Kidney epithelial cell (primary cell): Measurements from ENCODE around the gene CCKAR. TPM values are rescaled to one million over a fixed set of nuclear protein-coding genes. Genes with fewer than 3 reads are reported as not detected.

Experiments
- DNase-seq: peaks from one replicate; pipeline ENCODE4 v3.0.0-alpha.2; 2010; ENCODE audit warnings: low read depth
- H3K27me3 ChIP-seq: 2 replicates; pipeline ENCODE4 v1.6.0; 2011; ENCODE audit warnings: low read length; ENCODE audit not compliant: control insufficient read depth, insufficient read depth
- H3K36me3 ChIP-seq: 2 replicates; pipeline ENCODE4 v1.5.1; 2011; ENCODE audit warnings: low read length; ENCODE audit not compliant: control insufficient read depth, insufficient read depth
- H3K4me3 ChIP-seq: 2 replicates; pipeline ENCODE4 v1.5.1; 2011; ENCODE audit warnings: low read depth, mild to moderate bottlenecking, control low read depth, low read length
- total RNA-seq: library from RNA; depleted of rRNA; stranded (reverse); fragments of >200 nt; gene quantifications from 2 replicates; pipeline ENCODE4 v1.2.3, GENCODE V29; 2015
- TF ChIP-seq, protein P1 (sequence below): IDR thresholded peaks from 2 replicates; pipeline ENCODE4 v1.5.1; 2011; ENCODE audit warnings: mild to moderate bottlenecking, moderate library complexity, low read length, control low read depth, inconsistent platforms; ENCODE audit not compliant: insufficient read depth, poor library complexity, severe bottlenecking

Gene CCKAR
- total RNA-seq, 1 donor from 2014 or later, result 0.04 TPM

DNA sequence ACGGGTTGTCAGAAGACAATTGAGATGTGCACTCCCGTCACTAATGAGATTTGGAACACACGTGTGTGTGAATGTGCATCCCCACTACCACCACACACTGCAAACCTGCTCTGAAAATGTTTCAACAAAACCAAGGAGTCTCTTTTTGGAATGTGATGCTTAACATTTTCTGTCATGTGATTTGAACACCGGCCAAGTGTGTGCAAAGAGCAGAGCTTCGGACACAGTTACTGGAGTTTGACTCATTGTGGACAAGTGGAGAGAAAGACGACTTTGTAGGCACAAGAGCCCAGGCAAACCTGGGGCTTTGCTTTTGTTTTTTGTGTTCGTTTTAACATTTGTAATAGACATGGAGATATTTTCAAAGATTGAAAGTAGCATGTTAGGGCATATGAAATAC, 49.2 kb downstream of the CCKAR start:
- DNase-seq, result peak; percentile 5
- no peak overlapping the region for H3K4me3 ChIP-seq
- H3K36me3 ChIP-seq, result no peaks in the 10 kb centered on the region
- TF ChIP-seq, protein P1, sequence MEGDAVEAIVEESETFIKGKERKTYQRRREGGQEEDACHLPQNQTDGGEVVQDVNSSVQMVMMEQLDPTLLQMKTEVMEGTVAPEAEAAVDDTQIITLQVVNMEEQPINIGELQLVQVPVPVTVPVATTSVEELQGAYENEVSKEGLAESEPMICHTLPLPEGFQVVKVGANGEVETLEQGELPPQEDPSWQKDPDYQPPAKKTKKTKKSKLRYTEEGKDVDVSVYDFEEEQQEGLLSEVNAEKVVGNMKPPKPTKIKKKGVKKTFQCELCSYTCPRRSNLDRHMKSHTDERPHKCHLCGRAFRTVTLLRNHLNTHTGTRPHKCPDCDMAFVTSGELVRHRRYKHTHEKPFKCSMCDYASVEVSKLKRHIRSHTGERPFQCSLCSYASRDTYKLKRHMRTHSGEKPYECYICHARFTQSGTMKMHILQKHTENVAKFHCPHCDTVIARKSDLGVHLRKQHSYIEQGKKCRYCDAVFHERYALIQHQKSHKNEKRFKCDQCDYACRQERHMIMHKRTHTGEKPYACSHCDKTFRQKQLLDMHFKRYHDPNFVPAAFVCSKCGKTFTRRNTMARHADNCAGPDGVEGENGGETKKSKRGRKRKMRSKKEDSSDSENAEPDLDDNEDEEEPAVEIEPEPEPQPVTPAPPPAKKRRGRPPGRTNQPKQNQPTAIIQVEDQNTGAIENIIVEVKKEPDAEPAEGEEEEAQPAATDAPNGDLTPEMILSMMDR, result no peak
- no peaks in the 10 kb centered on the region for H3K27me3 ChIP-seq

DNA sequence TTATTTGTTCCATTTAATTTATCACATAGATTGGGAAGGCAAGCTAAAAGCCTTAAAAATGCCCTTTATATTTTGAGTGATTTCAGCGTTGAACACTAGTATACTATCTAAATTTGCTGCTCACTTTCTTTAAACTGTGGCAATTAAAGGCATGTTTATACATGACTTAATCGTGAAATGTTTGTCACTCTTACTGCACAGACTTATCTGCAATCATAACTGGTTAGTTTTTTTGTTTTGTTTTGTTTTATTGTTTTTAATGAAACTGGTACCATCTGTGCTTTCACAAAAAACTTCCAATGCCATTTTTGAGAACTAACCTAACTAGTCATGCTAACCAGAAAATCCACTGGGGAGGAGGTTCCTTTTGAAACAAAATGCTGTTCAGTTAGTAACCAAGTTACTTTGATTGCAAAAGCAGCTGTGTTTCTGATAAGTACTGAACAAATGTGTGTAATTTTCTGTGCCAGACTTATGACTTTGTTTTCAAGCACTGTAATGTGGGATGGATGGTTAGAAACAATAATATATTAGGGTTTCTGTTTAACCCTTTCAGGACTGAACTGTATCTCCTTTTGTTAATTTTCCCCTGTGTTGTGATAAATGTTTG, 56.1 kb downstream of the CCKAR start:
- no peaks in the 10 kb centered on the region for H3K27me3 ChIP-seq
- H3K4me3 ChIP-seq, result no peak overlapping the region
- TF ChIP-seq, protein P1, result no peak
- H3K36me3 ChIP-seq, result peaks cover 1% of the 10 kb centered on the region
- DNase-seq, result no peak

DNA sequence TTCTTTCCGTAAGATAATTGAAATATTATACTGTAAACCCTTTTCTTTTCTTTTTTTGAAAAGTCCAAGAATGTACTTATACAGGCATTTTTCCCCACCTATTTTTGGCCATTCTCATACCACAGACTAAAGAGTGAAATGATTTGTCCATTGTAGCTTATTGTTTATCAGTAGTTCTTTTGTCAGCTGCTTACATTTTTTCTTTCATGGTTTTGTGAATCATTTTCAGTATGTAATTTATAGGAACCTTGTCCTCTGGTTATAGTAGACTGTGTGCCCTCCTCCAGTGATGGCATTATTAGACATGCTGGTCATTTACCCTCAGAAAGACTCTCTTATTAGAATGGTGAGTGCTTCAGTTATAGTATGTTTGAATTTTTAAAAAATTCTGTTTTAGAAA, 56.7 kb downstream of the CCKAR start:
- DNase-seq, result no peak
- Histone ChIP-seq H3K36me3 (peaks cover 1% of the 10 kb centered on the region), H3K4me3 (no peak overlapping the region), H3K27me3 (no peaks in the 10 kb centered on the region)
- TF ChIP-seq, protein P1, result no peak

DNA sequence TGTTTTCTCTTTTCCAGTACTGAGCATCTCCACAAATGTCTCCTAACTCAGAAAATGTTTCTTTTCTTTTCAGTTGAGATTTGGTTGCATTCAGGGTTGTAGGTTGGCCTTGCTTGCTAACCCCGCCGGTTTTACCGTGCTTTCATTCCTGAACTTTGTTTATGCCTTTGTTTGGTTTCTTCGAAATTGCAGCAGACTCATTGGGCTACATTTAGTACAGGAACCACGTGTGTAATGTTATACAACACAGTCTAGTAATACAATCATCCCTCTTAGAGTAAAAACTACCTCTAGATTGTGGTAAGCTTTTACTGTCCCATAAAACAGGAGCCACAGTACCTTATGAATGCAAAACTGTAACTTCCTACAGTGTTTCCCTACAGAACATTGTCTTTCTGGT, 57.9 kb downstream of the CCKAR start:
- TF ChIP-seq, protein P1, result no peak
- H3K27me3 ChIP-seq, result no peaks in the 10 kb centered on the region
- no peak overlapping the region for H3K4me3 ChIP-seq
- peaks cover 1% of the 10 kb centered on the region for H3K36me3 ChIP-seq
- no peak for DNase-seq

DNA sequence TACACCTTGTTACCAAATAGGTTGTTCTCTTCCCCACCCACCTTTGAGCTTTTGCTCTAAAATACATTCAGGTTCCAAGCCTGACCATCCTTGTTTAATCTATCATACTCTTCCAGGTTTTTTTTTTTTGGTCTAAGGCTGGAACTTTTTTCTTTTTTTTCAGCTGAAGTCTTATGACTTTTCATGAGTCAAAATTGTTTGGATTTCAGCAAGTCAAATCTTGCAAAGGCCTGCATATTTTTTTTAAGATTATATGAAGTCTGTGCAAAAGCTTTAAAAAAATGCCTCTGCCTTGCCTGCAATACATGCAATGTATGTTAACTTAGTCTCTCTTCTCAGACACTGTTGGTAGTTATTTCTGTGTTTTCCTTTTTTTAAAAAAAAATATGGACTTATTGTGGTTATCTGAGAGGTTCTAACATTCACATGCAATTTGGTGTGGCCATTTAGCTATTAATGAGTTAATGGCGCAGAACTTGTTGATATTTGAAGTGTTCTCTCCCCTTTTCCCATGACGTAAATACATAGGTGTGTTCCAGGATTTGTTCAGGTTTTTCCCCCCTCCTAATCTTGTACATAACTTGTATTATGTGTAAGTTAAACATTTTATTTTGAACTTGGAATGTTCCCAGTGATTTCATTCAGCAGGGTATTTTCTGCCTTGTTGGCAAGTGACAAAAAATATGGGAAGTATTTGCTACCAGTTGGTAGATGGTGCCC, 58.7 kb downstream of the CCKAR start:
- TF ChIP-seq, protein P1, result no peak
- no peak for DNase-seq
- Histone ChIP-seq H3K36me3 (peaks cover 1% of the 10 kb centered on the region), H3K27me3 (no peaks in the 10 kb centered on the region), H3K4me3 (no peak overlapping the region)

Other genes with a start within 250 kb of the CCKAR start
- 29.7 and 82.2 TPM in 2 replicates for gene RBPJ, start 169.5 kb downstream of the CCKAR start, total RNA-seq
- 15.3 and 17.2 TPM in 2 replicates for gene TBC1D19, start 93.6 kb upstream of the CCKAR start, total RNA-seq